ENCODE results near the gene NEU2.

GRCh38 chr2:233029321-233029720 is 3.2 kb upstream of the NEU2 start:
- TF ChIP-seq REST (IDR thresholded peaks at IDR 0.05; ENCODE audit: insufficient read depth in 1 of 2, low read depth in 2 of 2, low read length in 2 of 2) = no peak
- no peak for TF ChIP-seq POLR2AphosphoS5 (IDR thresholded peaks at IDR 0.05; ENCODE audit: low read depth, low read length)
- TF ChIP-seq FOXP2 (optimal IDR thresholded peaks at IDR 0.05; ENCODE audit: borderline replicate concordance, extremely low read depth, extremely low read length, insufficient read depth) = no peak
- no peak for TF ChIP-seq SIN3A (IDR thresholded peaks at IDR 0.05; ENCODE audit: borderline replicate concordance, insufficient read depth, low read length)
- no peak for TF ChIP-seq TAF1 (IDR thresholded peaks at IDR 0.05; ENCODE audit: borderline replicate concordance, insufficient read depth, low read length)
